HG03064 (cell line): ENCODE measurements around the gene KIAA0513.

Experiments
- ATAC-seq: cut with Tn5 transposase; IDR thresholded peaks from one replicate; pipeline ENCODE4 v1.9.1; 2021; ENCODE audit warnings: low read depth; ENCODE audit not compliant: unreplicated experiment

KIAA0513 gene

GRCh38 chr16:85067426-85067825, 39.8 kb downstream of the KIAA0513 start:
- ATAC-seq, result no peak

GRCh38 chr16:85068746-85069145, 41.2 kb downstream of the KIAA0513 start:
- no peak for ATAC-seq

- no peak for ATAC-seq
Measured at GRCh38 chr16:85069171-85069570, 41.6 kb downstream of the KIAA0513 start.

GRCh38 chr16:85072076-85072860, 44.7 kb downstream of the KIAA0513 start:
- no peak for ATAC-seq

- no peak for ATAC-seq
Measured at GRCh38 chr16:85072947-85073346, 45.4 kb downstream of the KIAA0513 start.

GRCh38 chr16:85074225-85074914, 46.8 kb downstream of the KIAA0513 start:
- ATAC-seq, result no peak

GRCh38 chr16:85075236-85075924, 47.8 kb downstream of the KIAA0513 start:
- no peak for ATAC-seq

GRCh38 chr16:85077039-85077438, 49.4 kb downstream of the KIAA0513 start:
- no peak for ATAC-seq

- no peak for ATAC-seq
Measured at GRCh38 chr16:85077576-85078125, 50.1 kb downstream of the KIAA0513 start.

GRCh38 chr16:85078226-85078625, 50.6 kb downstream of the KIAA0513 start:
- ATAC-seq, result no peak

- ATAC-seq, result no peak
Measured at GRCh38 chr16:85078952-85079351, 51.4 kb downstream of the KIAA0513 start.

- ATAC-seq, result no peak
Measured at GRCh38 chr16:85079785-85080570, 52.4 kb downstream of the KIAA0513 start.

- no peak for ATAC-seq
Measured at GRCh38 chr16:85081038-85081437, 53.4 kb downstream of the KIAA0513 start.

- ATAC-seq, result no peak
Measured at GRCh38 chr16:85081765-85082164, 54.2 kb downstream of the KIAA0513 start.

- ATAC-seq, result no peak
Measured at GRCh38 chr16:85082173-85083050, 54.8 kb downstream of the KIAA0513 start.

- no peak for ATAC-seq
Measured at GRCh38 chr16:85083051-85083639, 55.5 kb downstream of the KIAA0513 start.

GRCh38 chr16:85084841-85085510, 57.4 kb downstream of the KIAA0513 start:
- no peak for ATAC-seq

GRCh38 chr16:85085721-85086120, 58.1 kb downstream of the KIAA0513 start:
- ATAC-seq, result no peak
